Cerebellar nuclear complex (tissue), 1 donor: Measurements from ENCODE around the gene TFCP2L1.
"Not testable (repeated sequence)": the region's sequence is repeated elsewhere in the genome, so short reads cannot be mapped to it uniquely, and the experiment has no call there.

Source experiments
- DNase-seq, 2 experiments: peaks; one replicate each; lab custom pipeline; 2025; lab: John Stamatoyannopoulos, UW

The TFCP2L1 gene

GRCh38 chr2:121242175-121242875 is 42.7 kb downstream of the TFCP2L1 start:
- DNase-seq = no peak

- no peak for DNase-seq
Measured at GRCh38 chr2:121241466-121241865, 43.5 kb downstream of the TFCP2L1 start.

- DNase-seq = no peak
Measured at GRCh38 chr2:121240436-121240835, 44.6 kb downstream of the TFCP2L1 start.

GRCh38 chr2:121239969-121240368 is 45.0 kb downstream of the TFCP2L1 start:
- DNase-seq = no peak

GRCh38 chr2:121239471-121239870 is 45.5 kb downstream of the TFCP2L1 start:
- no peak for DNase-seq

- no peak for DNase-seq
Measured at GRCh38 chr2:121238828-121239227, 46.2 kb downstream of the TFCP2L1 start.

- no peak for DNase-seq
Measured at GRCh38 chr2:121237980-121238665, 46.9 kb downstream of the TFCP2L1 start.

- DNase-seq = no peak
Measured at GRCh38 chr2:121237336-121237979, 47.5 kb downstream of the TFCP2L1 start.

- DNase-seq = no peak
Measured at GRCh38 chr2:121236650-121237180, 48.3 kb downstream of the TFCP2L1 start.

GRCh38 chr2:121236101-121236640 is 48.8 kb downstream of the TFCP2L1 start:
- DNase-seq = no peak

GRCh38 chr2:121235542-121235941 is 49.5 kb downstream of the TFCP2L1 start:
- DNase-seq = no peak

- no peak for DNase-seq
Measured at GRCh38 chr2:121234791-121235190, 50.2 kb downstream of the TFCP2L1 start.

GRCh38 chr2:121234144-121234543 is 50.9 kb downstream of the TFCP2L1 start:
- no peak for DNase-seq

- no peak for DNase-seq
Measured at GRCh38 chr2:121233486-121234110, 51.4 kb downstream of the TFCP2L1 start.

GRCh38 chr2:121232626-121233265 is 52.3 kb downstream of the TFCP2L1 start:
- DNase-seq = no peak

- no peak for DNase-seq
Measured at GRCh38 chr2:121231385-121232000, 53.5 kb downstream of the TFCP2L1 start.

- no peak for DNase-seq
Measured at GRCh38 chr2:121228521-121228920, 56.5 kb downstream of the TFCP2L1 start.

GRCh38 chr2:121227381-121228144 is 57.4 kb downstream of the TFCP2L1 start:
- DNase-seq = peak; percentile 52 to 71

GRCh38 chr2:121225681-121226080 is 59.3 kb downstream of the TFCP2L1 start:
- not testable (repeated sequence) for DNase-seq

- no peak for DNase-seq
Measured at GRCh38 chr2:121220995-121221394, 64.0 kb downstream of the TFCP2L1 start.
